Loucy (cell line): Measurements from ENCODE around the gene DCAF10.
"Not testable (repeated sequence)": the region's sequence is repeated elsewhere in the genome, so short reads cannot be mapped to it uniquely, and the experiment has no call there.

ENCODE experiments used
- CTCF ChIP-seq: fragments of 200-600 bp; sonication (generic); conservative IDR thresholded peaks from 2 replicates; pipeline ENCODE4 v1.5.1; 2014; ENCODE audit warnings: mild to moderate bottlenecking, antibody characterized with exemption, low read length
- EZH2phosphoT487 ChIP-seq: fragments of 200-600 bp; IDR thresholded peaks from 2 replicates; pipeline ENCODE4 v1.6.1; 2018; ENCODE audit warnings: antibody characterized with exemption, mild to moderate bottlenecking, moderate library complexity, borderline replicate concordance

GRCh38 chr9:37765263-37765662 lies 35.3 kb upstream of the DCAF10 start:
- TF ChIP-seq CTCF, EZH2phosphoT487: not testable (repeated sequence)
